K562 (cell line): ENCODE measurements around the gene COX6A2. TPM values are rescaled to one million over a fixed set of nuclear protein-coding genes. Genes with fewer than 3 reads are reported as not detected.

Source experiments
- MBD2 ChIP-seq: sonication (generic); IDR thresholded peaks from 2 replicates; pipeline ENCODE4 v1.6.1; 2016; ENCODE audit warnings: low read depth, borderline replicate concordance
- MTA1 ChIP-seq: fragments of 450-650 bp; IDR thresholded peaks from 2 replicates; pipeline ENCODE4 v1.6.1; 2017; ENCODE audit warnings: borderline replicate concordance
- ZNF133 ChIP-seq: fragments of 250-450 bp; sonication (Bioruptor Pico); IDR thresholded peaks from 2 replicates; pipeline ENCODE4 v1.4.0; 2020; ENCODE audit warnings: mild to moderate bottlenecking
- polyA plus RNA-seq, 8 experiments: library from polyadenylated mRNA; depleted of rRNA in 4 of 8; stranded (reverse) in 5 of 8; unstranded in 3 of 8; fragments of >200 nt; fragmentation: Nextera tagmentation in 2 of 8; fragmentation: Illumina TruSeq in 1 of 8; extraction: Ambion mirVana in 2 of 8; extraction: Trizol in 1 of 8; gene quantifications; 2 replicates each; pipeline versions ENCODE4 v1.2.1 to v1.2.3, GENCODE V29; 2011 to 2014; ENCODE audit warnings: inconsistent platforms in 1 of 8, missing spikeins in 1 of 8
- total RNA-seq, 7 experiments: library from RNA; depleted of rRNA in 6 of 7; stranded (reverse); fragments of >200 nt in 6 of 7; fragmentation: Illumina TruSeq in 2 of 7; extraction: Trizol in 2 of 7; gene quantifications; 2 replicates each; pipeline versions ENCODE4 v1.2.1 to v1.2.3, GENCODE V29; 2011 to 2021; ENCODE audit warnings: low replicate concordance in 1 of 7
- TF ChIP-seq, protein P1 (sequence below), 3 experiments: fragments of 200-800 bp in 1 of 3; sonication (Bioruptor generic) in 1 of 3; sonication (generic) in 1 of 3; formaldehyde crosslinking in 1 of 3; IDR thresholded peaks; 2 replicates each; pipeline versions ENCODE4 v1.6.1 to v1.8.0; 2016 to 2022; ENCODE audit warnings: mild to moderate bottlenecking in 2 of 3, missing compliant biosample characterization in 2 of 3, missing genetic modification characterization in 2 of 3, missing genetic modification reagents in 1 of 3
- TF ChIP-seq, protein P2 (sequence below): IDR thresholded peaks from 3 replicates; pipeline ENCODE4 v1.6.1; 2011; ENCODE audit warnings: borderline replicate concordance, mild to moderate bottlenecking; ENCODE audit not compliant: insufficient read length, insufficient read depth
- TF ChIP-seq, protein P3 (sequence below): fragments of 450-650 bp; IDR thresholded peaks from 2 replicates; pipeline ENCODE4 v1.6.1; 2018; ENCODE audit not compliant: partially characterized antibody
- TF ChIP-seq, protein P4 (sequence below), 2 experiments: fragments of 450-650 bp in 1 of 2; sonication (generic) in 1 of 2; formaldehyde crosslinking in 1 of 2; IDR thresholded peaks; 2 replicates each; pipeline versions ENCODE4 v1.7.1 to v1.9.0; 2016 to 2022; ENCODE audit warnings: inconsistent platforms in 1 of 2, mild to moderate bottlenecking in 1 of 2, missing genetic modification reagents in 1 of 2
- TF ChIP-seq, protein P5 (sequence below): IDR thresholded peaks from 2 replicates; pipeline ENCODE4 v1.6.1; 2016; ENCODE audit warnings: missing genetic modification characterization, missing compliant biosample characterization

The COX6A2 gene
- total and polyA plus RNA-seq, 9 of the 15 experiments (the other 6 are each of a cell fraction or from before 2014, with no cell fraction given): not detected

DNA sequence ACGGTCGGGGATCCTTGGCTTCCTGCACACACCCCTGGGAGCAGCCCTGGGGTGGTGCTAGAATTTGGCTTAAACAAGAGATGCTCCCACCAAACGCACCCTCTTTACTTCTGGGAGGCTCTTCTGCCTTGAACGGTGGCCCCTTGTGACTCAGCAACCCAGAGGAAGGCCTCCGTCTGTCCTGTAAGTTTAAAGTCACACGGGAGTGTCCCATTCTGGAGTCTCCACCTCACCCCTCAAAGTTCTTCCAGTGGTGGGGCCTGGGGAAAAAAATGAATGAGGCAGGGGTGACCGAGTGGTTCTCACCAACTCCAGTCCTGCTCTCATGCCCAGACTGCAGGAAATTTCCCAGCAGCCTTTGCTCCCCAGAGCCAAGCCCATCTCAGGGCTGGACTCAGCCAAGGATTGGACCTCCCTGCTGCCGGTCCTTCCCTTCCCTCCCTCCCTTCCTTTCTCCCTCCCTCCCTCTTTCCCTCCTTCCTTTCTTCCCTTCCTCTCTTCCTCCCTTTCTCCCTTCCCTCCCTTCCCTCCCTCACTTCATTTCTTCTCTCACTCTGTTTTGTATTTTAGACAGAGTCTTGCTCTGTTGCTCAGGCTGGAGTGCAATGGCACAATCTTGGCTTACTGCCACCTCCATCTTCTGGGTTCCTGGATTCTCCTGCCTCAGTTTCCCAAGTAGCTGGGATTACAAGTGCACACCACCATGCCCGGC is 23.7 kb downstream of the COX6A2 start (continued):
- TF ChIP-seq, protein P1, sequence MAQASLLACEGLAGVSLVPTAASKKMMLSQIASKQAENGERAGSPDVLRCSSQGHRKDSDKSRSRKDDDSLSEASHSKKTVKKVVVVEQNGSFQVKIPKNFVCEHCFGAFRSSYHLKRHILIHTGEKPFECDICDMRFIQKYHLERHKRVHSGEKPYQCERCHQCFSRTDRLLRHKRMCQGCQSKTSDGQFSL (CRISPR knock-in tag; IDR thresholded peaks at IDR 0.05): no peak
- TF ChIP-seq, protein P1 (tag; IDR thresholded peaks at IDR 0.05): no peak
- TF ChIP-seq, protein P2, sequence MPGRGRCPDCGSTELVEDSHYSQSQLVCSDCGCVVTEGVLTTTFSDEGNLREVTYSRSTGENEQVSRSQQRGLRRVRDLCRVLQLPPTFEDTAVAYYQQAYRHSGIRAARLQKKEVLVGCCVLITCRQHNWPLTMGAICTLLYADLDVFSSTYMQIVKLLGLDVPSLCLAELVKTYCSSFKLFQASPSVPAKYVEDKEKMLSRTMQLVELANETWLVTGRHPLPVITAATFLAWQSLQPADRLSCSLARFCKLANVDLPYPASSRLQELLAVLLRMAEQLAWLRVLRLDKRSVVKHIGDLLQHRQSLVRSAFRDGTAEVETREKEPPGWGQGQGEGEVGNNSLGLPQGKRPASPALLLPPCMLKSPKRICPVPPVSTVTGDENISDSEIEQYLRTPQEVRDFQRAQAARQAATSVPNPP: no peak
- TF ChIP-seq MTA1: 0 out of 2 replicates have a peak, but pooled peaks have one; percentile 33
- TF ChIP-seq, protein P3, sequence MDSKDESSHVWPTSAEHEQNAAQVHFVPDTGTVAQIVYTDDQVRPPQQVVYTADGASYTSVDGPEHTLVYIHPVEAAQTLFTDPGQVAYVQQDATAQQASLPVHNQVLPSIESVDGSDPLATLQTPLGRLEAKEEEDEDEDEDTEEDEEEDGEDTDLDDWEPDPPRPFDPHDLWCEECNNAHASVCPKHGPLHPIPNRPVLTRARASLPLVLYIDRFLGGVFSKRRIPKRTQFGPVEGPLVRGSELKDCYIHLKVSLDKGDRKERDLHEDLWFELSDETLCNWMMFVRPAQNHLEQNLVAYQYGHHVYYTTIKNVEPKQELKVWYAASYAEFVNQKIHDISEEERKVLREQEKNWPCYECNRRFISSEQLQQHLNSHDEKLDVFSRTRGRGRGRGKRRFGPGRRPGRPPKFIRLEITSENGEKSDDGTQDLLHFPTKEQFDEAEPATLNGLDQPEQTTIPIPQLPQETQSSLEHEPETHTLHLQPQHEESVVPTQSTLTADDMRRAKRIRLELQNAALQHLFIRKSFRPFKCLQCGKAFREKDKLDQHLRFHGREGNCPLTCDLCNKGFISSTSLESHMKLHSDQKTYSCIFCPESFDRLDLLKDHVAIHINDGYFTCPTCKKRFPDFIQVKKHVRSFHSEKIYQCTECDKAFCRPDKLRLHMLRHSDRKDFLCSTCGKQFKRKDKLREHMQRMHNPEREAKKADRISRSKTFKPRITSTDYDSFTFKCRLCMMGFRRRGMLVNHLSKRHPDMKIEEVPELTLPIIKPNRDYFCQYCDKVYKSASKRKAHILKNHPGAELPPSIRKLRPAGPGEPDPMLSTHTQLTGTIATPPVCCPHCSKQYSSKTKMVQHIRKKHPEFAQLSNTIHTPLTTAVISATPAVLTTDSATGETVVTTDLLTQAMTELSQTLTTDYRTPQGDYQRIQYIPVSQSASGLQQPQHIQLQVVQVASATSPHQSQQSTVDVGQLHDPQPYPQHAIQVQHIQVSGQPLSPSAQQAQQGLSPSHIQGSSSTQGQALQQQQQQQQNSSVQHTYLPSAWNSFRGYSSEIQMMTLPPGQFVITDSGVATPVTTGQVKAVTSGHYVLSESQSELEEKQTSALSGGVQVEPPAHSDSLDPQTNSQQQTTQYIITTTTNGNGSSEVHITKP: peak; percentile 45
- TF ChIP-seq, protein P4, sequence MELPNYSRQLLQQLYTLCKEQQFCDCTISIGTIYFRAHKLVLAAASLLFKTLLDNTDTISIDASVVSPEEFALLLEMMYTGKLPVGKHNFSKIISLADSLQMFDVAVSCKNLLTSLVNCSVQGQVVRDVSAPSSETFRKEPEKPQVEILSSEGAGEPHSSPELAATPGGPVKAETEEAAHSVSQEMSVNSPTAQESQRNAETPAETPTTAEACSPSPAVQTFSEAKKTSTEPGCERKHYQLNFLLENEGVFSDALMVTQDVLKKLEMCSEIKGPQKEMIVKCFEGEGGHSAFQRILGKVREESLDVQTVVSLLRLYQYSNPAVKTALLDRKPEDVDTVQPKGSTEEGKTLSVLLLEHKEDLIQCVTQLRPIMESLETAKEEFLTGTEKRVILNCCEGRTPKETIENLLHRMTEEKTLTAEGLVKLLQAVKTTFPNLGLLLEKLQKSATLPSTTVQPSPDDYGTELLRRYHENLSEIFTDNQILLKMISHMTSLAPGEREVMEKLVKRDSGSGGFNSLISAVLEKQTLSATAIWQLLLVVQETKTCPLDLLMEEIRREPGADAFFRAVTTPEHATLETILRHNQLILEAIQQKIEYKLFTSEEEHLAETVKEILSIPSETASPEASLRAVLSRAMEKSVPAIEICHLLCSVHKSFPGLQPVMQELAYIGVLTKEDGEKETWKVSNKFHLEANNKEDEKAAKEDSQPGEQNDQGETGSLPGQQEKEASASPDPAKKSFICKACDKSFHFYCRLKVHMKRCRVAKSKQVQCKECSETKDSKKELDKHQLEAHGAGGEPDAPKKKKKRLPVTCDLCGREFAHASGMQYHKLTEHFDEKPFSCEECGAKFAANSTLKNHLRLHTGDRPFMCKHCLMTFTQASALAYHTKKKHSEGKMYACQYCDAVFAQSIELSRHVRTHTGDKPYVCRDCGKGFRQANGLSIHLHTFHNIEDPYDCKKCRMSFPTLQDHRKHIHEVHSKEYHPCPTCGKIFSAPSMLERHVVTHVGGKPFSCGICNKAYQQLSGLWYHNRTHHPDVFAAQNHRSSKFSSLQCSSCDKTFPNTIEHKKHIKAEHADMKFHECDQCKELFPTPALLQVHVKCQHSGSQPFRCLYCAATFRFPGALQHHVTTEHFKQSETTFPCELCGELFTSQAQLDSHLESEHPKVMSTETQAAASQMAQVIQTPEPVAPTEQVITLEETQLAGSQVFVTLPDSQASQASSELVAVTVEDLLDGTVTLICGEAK (IDR thresholded peaks at IDR 0.05): peak; percentile 57; the same call in 1 of the 2 replicates
- TF ChIP-seq, protein P4 (CRISPR knock-in tag; IDR thresholded peaks at IDR 0.05): no peak
- TF ChIP-seq MBD2: no peak
- TF ChIP-seq ZNF133 (CRISPR knock-in tag): no peak
- TF ChIP-seq, protein P5, sequence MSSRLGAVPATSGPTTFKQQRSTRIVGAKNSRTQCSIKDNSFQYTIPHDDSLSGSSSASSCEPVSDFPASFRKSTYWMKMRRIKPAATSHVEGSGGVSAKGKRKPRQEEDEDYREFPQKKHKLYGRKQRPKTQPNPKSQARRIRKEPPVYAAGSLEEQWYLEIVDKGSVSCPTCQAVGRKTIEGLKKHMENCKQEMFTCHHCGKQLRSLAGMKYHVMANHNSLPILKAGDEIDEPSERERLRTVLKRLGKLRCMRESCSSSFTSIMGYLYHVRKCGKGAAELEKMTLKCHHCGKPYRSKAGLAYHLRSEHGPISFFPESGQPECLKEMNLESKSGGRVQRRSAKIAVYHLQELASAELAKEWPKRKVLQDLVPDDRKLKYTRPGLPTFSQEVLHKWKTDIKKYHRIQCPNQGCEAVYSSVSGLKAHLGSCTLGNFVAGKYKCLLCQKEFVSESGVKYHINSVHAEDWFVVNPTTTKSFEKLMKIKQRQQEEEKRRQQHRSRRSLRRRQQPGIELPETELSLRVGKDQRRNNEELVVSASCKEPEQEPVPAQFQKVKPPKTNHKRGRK (tag): peak; percentile 87
